GM19463 (cell line): ENCODE results near the gene CKLF.
A peak's percentile ranks its signal among the peaks of the same experiment; 100 is the strongest.

Experiments used
- ATAC-seq: cut with Tn5 transposase; IDR thresholded peaks from one replicate; pipeline ENCODE4 v1.9.1; 2021; ENCODE audit warnings: mild to moderate bottlenecking, moderate library complexity; ENCODE audit not compliant: unreplicated experiment

Gene CKLF

DNA sequence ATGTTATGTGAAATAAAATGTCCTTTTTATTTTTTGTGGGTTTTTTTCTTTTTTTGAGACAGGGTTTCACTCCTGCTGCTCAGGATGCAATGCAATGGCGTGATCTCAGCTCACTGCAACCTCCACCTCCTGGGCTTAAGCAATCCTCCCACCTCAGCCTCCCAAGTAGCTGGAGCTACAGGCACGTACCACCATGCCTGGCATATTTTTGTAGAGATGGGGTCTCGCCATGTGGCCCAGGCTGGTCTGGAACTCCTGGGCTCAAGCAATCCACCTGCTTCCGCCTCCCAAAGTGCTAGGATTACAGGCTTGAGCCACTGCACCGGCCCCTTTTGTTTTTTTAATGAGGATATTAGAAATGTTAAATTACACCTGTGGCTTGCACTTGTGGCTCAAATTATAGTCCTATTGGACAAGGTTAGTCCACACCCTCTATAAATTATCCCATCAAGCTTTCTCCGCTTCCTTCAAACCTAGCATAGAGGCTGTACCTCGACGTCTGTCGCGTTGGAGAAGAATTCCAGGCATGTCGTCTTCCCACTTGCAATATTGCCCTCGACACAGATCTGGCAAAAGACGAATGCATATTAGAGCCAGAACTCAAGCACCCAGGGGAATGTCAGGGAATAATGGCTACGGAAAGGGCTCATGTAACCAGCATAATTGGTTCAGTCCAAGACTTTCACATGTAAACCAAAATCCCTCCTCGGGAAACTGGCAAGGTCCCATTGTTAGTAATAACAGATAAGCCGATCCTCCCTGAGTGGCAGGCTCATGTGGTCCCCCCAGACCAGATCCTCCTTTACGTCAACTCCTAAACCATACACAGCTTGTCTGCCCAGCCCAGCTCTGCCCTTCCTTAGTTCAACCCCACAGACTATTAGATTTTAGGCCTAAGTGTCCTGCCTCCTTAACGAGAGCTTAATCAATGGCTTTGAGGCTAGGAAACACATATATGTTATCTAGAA is 10.7 kb upstream of the CKLF start:
- ATAC-seq: no peak

DNA sequence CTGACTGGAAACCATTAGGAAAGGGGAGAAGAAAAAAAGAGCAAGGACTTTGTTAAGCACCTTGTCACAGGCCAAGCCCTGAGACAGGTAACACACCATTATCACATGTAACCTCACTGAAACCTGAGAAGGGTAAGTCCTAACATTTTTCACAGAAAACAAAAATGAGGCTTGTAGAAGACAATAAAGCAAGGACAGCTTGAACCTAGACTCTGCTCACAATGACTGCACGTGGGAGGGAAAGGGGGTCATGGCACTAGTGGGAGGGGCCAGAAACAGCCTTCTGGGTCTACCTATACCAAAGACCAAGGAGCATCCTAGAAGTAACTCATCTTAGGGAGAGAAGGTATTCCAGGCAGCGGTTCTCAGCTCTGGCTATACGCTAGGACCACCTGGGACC is 10.0 kb upstream of the CKLF start:
- ATAC-seq: no peak

DNA sequence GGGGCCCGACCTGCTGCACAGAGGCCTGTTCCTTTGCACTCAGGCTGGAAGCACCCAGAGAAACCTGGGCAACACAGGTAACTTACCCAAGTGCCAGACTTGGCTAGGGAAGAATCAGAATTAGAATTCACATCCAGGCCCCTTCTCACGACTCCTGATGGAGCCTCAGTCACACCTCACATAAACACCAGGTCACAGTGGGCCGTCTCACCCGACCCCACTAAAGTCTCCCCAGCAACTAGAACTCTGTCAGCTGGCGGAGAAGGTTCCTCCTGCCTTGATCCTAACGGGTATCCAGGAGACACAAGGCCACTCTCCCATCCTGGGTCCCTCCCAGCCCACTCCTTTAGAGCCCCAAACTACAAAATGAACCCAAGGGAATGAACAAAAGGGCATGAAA is 8.8 kb upstream of the CKLF start:
- no peak for ATAC-seq

DNA sequence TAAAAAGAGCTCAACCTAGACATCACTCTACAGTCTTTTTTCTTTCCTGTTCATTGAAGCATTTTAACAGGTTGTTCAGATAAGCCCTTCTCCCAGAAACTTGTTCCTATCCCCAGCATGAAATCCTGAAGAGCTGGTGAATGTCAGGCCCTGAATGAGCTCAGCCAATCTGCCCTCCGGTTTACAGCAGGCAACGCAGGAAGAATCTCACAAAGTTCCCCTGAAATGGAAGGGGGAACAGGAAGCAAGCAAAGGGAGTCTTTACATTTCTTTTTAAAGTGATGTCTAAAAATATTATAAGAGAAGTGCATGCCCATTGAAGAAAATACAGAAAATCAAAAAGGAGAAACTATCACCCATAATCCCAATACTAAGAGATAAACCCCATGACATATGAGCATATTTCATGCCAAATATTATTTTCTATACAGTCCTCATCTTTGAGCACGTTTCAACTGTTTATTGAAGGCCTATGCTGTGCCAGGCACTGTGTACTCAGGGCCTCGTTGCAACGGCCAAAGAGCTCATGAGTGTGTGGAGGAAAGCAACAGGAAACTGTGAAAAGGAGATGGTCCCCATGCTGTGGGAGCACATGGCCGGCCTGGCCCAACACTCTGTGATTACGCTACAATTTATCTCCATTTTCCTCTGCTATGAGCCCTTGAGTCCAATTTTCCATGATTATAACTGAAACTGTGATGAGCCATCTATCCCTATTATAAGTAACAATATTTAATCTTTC is 8.2 kb upstream of the CKLF start:
- no peak for ATAC-seq

DNA sequence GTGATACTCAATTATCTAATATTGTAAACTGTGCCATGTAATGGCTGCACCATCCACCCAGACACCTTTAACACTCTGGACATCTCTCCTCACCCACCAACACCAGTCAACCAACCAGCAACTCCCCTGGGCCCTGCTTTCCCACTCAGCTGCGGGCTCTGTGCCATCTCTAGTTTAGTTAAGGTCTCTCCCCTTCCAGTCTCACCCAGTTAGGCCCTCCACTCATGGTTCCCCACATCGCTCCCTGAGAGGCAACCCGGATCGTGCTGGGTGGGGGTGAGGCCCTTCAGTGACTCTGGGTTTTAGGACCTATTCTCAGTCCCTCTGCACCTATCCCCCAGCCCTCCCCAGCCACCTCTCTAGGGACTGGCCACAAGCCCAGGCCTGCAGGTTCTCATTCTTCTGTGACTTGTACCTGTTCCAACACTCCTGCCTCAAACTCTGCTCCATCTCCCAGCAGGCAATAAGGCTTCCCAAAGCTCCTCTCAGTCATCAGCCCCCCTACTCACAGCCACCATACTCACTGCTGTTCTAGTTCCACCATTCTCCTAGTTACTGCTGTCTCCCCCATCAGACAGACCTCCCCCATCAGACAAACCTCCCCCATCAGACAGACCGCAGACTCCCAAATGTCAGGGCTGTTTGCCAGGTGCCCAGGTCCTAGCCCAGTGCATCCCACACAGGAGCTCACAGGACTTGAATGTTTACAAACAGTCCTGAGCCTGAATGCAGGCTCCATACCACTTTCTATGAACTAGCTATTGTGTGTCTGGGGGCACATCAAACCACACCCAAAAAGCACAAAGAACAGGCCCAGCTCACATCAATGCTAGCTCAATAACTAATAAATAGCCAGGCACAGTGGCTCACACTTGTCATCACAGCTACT is 5.0 kb upstream of the CKLF start:
- ATAC-seq: no peak

DNA sequence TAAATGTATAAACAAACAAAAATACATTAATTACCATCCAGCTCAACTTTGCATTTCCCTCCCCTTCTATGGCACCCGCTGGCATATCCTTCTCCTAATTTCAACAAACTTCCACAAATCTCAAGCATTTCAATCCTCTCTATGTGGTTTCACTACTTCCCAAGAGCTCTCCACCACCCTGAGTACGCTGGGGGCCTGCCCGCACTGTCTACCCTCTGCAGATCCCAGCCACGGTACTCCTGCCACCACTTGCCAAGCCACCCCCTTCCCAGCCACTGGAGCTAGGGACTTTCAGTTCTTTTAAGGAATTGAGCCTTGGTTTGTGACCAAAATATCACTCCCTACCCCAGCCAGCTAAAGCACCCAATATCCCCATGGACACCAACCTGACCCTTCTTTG is 4.3 kb upstream of the CKLF start:
- ATAC-seq: no peak

DNA sequence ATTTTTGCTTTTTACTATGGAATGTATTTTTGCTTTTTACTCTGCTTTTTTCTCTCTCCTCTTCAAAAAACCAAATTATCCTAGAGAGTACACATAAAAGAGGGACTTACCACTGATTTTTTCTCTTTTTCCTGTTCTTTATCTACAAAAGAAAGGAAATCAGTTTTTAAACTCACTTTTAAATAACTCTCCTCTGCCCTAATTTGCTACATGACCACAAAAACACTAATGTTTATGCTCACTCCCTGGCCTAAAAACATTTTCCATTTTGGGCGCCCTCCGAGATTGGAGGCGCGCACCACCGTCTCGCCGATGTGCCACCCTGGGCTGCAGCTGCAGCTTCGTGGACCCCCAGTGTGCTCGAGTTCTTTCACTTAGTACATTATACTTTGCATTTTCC is 3.5 kb upstream of the CKLF start:
- no peak for ATAC-seq

DNA sequence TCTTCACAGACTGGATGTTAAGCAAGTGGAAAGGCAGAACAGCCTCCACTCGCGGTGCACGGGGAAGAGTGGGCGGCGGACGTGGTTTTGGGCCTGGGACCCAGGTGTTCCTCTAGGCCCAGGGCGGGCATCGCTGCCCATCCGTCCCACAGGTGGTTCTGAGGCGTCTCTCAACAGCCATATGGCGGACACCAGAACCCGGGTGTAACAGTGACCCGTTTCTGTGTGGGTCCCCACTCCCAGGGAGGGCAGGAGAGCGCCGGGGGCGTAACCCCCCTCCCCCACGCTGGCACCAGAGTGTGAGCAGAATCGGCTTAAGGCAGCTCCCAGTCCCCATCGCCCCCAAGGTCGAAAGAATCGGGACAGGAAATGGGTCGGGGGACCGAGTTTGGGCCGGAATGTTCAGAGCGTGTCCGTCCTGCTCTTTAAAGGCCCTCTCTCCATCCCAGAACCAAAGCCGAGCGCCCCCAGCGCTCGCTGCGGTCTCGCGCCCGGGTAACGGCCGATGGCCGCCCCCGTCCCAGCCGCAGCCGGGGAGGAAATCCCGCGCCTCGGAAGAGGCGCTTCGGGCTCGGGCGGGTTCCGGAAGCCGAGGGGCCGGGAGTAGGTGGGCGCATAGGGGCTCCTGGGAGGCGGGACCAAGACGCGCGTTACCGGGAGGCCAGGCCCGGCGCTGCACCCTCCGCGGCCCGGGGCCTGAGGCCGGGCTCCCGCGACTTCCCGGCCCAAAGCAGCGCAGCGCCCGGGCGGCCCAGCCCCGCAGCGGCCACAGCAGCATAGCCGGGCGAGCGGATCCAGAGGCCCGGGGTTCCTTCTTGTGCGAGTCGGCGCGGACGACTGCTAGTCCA is 2.9 kb upstream of the CKLF start, which contains the start of gene TK2:
TSS of gene TK2 (minus strand) at position 839 of the 848 bp plus-strand sequence. CDS start at position 778, 61 bp downstream.
- ATAC-seq: peak; percentile 36

DNA sequence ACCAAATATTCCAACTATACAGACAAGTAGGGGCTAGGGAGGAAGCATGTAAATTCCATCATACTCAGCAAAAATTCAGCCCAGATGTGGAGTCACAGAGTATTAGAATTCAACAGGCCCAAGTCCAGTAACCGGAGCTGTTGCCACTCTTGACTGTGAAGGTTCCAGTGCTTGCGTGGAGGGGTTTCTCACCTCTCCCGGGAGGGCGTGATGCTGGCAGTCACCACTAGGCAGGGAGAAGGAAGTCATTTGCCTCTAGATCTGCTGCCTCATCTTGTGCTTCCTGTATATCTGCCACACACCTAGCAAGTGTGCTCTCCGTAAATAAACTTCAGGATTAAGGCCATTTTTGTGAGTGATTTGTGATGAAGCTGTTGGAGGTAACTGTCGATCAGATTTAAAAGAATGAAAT is 1.0 kb upstream of the CKLF start:
- no peak for ATAC-seq

DNA sequence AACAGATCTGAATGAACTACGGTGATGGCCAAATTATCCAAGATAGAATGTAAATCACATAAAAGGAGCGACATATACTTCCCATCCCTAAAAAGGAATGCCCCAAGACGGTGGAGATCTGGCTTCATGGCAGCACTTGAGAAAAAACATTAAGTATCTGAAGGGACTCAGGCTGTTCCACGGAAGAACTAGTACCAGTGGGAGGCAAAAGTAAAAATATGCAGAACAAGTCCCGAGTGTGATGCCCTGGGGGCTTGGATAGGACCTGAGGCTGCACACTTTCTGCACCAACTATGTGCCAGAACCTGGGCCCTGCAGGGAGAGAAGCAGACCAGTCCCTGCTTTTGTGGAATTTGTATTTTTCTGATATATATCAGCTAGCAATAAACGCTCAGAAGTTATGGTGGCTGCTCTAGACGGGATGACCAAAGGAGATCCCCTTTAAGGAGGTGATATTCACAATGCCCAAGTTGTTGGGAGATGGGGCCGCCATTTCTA is 539 bp upstream of the CKLF start:
- ATAC-seq: no peak

DNA sequence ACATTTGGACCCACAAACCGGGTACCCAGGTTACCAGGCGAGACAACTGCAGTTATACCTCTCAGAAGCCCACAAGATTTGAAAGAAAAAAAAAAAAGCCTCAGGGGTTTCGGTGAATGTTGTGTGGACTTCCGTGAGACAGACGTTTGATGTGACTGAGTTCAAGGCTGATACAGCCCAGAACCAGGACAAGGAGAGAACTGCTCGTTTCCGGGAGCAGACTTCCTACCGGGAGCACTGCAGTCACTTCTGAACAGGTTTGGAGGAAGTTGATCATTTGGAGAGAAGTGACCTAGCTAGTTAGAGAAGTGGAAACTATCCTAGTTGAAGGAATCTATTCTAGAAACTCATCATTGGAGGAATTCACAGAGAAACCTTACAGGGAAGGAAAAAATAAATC is 847 bp downstream of the CKLF start:
- ATAC-seq: no peak

DNA sequence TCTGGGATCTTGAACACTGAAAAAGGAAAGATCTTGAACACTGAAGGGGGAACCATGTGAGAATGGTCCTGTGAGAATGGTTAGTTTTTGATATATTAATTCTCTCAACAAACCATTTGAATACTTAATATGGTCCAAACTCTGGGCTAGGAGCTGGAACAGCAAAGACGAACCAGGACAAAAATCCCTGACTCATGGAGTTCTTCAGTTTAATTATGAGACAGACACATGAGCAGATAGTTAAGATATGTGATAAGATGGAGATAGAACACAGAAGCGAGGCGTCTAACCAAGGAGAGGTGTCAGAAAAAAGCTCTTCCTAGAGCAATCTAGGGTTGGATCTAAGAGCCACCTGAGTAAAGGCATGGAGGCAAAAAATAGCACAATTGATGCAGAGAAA is 1.6 kb downstream of the CKLF start:
- ATAC-seq: no peak

DNA sequence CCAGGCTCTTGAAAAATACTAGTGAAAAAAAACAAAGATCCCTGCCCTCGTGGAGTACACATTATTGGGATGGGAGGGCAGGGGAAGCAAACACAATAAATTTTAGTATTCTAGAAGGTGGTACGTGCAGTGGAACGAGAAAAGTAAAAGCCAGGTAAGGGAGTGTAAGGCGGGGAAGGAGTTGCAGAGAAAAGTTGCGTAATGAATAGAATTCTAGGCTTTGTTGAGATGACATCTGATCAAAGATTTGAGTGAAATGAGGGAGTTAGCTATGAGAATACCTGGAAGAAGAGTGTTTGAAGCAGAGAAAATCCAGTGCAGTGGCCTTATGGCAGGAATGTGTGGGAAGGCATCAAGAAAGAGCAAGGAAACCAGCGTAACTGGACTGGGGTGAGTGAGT is 2.1 kb downstream of the CKLF start:
- no peak for ATAC-seq

DNA sequence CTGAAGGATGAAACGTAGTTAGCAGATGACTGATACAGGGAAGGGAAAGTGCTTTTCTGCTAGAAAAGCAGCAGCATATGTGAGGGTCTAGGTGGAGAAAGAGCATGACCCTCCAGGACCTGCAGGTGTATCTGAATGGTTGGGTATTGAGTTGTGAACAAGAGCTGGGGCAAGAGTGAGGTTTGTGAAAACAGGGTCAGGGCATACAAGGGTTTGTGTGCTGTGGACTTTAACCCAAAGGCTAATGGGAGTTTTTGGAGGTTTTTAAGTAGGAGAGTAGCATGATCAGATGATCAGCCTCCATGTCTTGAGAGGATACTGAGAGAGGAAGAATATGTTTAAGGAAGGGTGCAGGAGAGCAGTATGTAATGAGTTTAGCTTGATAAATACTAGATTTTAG is 7.7 kb downstream of the CKLF start:
- ATAC-seq: no peak

DNA sequence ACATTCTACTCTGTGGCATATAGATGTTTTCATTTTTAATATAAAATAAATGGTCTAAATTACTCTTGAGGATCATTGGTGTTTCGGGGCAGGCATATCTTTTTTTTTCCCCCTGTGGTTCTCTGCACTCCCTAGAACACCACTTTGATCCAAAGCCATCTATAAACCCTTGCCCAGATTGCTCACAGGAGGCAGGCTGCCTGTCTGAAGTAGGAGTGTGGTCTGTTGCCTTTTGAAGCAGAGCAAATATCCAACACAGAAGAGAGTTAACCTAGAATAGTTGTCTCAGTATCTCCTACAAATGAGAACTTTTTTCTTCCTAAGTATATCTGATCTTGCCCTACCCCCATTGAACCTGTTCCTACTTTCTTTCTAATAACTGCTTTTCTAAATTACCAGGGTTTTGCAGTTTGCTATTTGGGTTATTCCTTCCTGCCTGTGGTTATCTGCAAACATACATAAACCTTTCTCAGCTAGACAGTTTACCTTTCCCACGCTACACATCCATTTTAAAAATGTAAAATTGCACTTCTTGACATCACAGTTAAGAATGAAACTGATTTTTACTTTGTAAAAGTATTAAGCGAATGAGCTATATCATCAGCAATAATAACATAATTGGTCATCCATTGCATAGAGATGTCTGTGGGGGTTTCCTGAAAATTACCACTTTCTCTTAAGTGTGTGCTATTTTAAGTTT is 9.2 kb downstream of the CKLF start:
- no peak for ATAC-seq

DNA sequence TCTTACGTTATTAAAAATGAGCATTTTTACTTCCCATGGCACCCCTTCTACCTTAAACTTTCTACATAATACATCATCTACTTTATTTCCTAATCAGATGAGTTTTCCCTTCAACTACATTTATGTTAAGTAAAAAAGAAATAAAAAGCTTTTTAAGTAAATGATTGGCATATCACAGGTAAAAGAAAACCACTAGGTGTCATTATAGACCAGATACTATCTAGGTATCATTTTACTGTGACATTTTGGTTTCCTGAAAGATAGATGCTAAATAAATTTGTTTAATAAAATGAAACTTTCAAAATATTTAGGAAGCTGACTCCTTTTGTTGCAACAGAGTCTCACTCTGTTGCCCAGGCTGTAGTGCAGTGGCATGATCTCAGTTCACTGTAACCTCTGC is 10.0 kb downstream of the CKLF start:
- no peak for ATAC-seq

DNA sequence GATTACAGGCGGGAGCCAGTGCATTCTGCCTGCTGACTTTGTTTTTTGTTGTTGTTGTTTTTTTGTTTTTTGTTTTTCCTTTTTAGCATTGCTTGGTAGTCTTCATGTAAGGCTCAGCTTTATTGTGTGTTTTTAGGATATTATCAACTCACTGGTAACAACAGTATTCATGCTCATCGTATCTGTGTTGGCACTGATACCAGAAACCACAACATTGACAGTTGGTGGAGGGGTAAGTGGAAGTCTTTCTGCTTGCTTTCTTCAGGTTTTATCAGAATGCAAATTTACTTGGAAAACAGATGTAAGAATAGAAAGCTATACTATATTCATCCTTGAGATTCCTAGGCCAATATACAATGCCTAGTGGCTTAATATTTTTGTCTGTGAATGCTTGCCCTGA is 10.6 kb downstream of the CKLF start:
- ATAC-seq: no peak

DNA sequence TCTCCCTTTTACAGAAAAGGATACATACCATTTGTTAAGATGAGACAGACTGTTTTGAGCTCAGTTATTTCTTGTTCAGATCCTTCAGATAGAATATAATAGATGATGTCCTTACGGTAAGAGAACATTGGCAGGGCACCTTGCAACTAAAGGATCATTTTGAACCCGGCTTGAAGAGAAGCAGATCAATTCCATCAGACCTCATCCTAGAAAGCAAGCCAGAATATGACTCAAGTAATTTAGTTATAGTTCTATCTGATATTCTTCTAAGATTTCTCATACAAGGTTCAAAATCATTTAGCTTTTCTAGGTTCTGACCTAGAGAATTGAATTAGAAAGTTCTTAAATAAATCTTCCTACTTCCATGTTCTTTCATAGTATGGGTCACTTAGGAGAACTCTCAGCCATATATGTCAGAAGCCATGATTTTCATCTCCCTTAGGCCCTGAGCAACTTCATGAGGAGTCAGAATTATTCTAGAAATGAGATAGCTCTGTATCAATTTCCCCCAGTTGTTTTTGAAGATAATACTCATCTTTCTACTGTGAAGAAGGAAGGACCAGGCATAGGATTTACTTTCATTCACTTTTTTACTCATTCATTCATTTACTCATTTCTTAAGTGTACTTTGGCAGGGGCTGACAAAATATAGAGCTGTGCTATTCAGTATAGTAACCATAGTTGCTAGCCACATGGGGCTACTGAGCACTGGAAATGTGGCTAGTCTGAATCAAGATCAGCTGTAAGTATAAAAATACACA is 11.4 kb downstream of the CKLF start:
- no peak for ATAC-seq
